NT2/D1 (cell line): ENCODE data around the gene ALDH3B2.

Source experiments
- DNase-seq: peaks from one replicate; pipeline ENCODE4 v3.0.0-alpha.2; 2011; ENCODE audit warnings: low read depth, low spot score
- H3K27me3 ChIP-seq: 2 replicates; pipeline ENCODE4 v1.6.0; 2011; ENCODE audit warnings: mild to moderate bottlenecking; ENCODE audit not compliant: insufficient read length, insufficient read depth
- H3K36me3 ChIP-seq: 2 replicates; pipeline ENCODE4 v1.6.1; 2011; ENCODE audit warnings: mild to moderate bottlenecking, low read length, mixed read lengths; ENCODE audit not compliant: insufficient read depth, insufficient read length
- H3K4me1 ChIP-seq: 2 replicates; pipeline ENCODE4 v1.5.1; 2011; ENCODE audit not compliant: insufficient read depth, insufficient read length
- H3K4me3 ChIP-seq: 2 replicates; pipeline ENCODE4 v1.5.1; 2011; ENCODE audit warnings: low read depth; ENCODE audit not compliant: insufficient read length
- H3K9ac ChIP-seq: 2 replicates; pipeline ENCODE4 v1.6.0; 2011; ENCODE audit warnings: low read depth; ENCODE audit not compliant: insufficient read length
- H3K9me3 ChIP-seq: 2 replicates; pipeline ENCODE4 v1.5.1; 2011; ENCODE audit warnings: mild to moderate bottlenecking, low read length; ENCODE audit not compliant: insufficient read depth
- SUZ12 ChIP-seq: IDR thresholded peaks from 2 replicates; pipeline ENCODE4 v1.6.1; 2011; ENCODE audit not compliant: insufficient read length, insufficient read depth; ENCODE audit errors: extremely low read depth
- YY1 ChIP-seq: IDR thresholded peaks from 2 replicates; pipeline ENCODE4 v1.6.1; 2011; ENCODE audit not compliant: insufficient read length, insufficient read depth
- ZNF274 ChIP-seq: IDR thresholded peaks from 2 replicates; pipeline ENCODE4 v1.6.1; 2011; ENCODE audit warnings: mild to moderate bottlenecking, low read depth, low read length

ALDH3B2 gene

GRCh38 chr11:67612751-67613150 is 61.7 kb downstream of the ALDH3B2 start:
- H3K4me3 ChIP-seq = no peak overlapping the region
- peaks cover 62% of the 10 kb centered on the region for H3K36me3 ChIP-seq
- H3K4me1 ChIP-seq = peaks cover 35% of the 10 kb centered on the region
- DNase-seq = no peak
- TF ChIP-seq SUZ12 (no peak), YY1 (no peak), ZNF274 (no peak)
- no peaks in the 10 kb centered on the region for H3K9me3 ChIP-seq
- H3K9ac ChIP-seq = no peak overlapping the region
- no peaks in the 10 kb centered on the region for H3K27me3 ChIP-seq
